Activated CD8-positive, alpha-beta memory T cell treated with anti-CD3 and anti-CD28 coated beads, Interleukin-2, amount 50 U/mL, for 48 hours (primary cell): ENCODE results near the gene FARP2.

ENCODE experiments used
- DNase-seq: peaks from one replicate; pipeline ENCODE4 v3.0.0-alpha.2; 2020

The FARP2 gene

DNA sequence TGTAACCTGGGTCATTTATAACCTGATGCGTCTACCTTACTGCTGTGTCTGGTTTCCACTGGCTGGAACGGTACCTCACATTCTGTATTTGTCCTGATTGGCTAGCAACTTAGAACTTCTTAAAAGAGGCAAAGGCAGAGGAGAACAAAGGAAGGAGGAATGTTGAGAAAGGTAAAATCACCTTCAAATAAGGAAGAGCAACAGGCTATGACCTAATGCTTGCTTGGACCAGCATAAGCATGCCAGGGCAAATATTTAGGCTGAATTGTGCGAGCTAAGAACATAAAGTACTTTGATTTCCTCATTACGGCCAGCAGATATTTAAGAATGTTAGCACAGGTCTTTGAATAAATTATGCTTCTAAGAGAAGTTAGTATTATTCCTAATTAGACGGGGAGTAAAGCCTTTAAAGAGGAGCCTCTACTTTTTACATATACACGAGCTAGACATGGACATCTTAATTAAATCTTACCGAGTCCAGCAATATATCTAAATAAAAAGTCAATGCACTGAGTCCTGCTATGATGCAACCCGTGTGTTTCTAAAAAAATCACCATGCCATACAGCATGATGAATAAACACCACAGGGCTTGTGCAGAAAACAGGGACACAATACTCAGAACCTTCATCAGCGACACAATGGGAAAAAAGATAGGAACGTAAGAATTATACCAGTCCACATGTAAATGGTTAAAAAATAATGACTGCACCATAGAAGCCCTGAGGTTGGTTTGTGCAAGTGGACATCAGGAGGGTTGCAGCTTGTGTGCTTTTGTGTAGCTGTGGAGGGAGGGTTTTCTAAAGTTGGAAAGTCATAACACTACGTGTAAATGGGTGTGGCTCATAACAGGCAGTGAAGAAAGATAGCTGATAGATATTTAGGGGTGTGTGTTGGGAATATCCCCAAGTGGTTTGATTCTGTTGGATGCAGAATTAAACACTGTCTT lies 26.1 kb upstream of the FARP2 start:
- DNase-seq = no peak

- no peak for DNase-seq
Measured at GRCh38 chr2:241330616-241330981, 25.5 kb upstream of the FARP2 start.

GRCh38 chr2:241334813-241335212 lies 21.3 kb upstream of the FARP2 start:
- no peak for DNase-seq

DNA sequence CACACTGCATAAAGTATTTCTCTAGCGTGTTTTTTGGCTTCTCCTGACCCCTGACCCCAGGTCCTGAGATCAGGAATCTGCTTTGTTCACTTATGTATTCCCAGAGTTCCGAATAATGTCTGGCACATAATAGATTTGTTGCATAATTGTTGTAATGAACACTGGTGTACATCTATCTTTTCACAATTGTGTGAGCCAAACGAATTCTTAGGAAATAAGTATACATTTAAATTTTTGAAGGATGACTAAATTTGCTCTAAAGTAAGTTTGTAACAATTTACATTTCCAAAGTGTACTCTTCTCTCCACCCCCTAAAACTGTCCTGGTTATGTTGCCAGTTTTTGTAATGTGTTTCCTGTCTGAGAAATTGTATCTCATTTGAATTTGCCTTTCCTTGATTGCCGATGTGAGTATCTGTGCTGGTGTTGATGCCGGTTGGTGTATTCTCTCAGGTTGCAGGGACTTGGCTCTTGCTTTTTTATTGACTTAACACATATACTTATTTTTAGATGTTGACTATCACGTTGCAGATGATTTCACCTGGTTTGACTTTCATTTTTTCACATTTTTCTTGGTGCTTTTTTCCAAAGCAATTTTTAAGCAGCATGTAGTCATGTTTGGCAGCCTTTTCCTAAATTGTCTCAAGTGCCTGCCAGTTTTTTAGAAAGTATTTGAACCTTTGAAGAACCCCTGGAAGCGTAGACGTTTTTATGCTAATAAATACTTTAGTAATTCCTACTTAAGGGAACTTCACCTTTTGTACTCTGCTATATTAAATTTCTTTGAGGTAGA lies 16.1 kb upstream of the FARP2 start:
- no peak for DNase-seq

DNA sequence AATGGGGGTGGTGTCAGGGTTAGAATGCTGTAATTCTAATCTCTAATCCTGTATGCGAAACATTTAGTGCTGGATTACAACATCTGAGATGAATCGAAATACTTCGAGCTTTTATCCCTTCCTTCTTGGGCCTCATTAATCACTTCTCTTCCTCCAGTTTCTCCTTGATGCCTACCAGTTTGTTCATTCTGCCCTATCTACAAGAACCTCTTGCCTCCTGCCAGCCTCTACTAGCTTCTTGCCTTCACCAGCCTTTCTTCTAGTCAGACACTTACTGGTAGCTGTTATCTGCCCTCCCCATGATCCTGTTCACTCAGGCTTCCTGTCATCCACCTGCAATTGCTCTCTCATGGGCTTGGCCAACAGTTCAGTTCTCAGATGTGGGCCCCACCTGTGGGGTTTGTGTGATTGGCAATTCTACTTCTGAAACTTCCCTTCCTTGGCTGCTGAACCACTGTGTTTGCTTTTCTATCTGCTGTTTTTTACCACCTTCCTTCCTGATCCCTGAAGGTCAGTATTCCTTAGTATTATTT lies 15.4 kb upstream of the FARP2 start:
- DNase-seq = no peak

DNA sequence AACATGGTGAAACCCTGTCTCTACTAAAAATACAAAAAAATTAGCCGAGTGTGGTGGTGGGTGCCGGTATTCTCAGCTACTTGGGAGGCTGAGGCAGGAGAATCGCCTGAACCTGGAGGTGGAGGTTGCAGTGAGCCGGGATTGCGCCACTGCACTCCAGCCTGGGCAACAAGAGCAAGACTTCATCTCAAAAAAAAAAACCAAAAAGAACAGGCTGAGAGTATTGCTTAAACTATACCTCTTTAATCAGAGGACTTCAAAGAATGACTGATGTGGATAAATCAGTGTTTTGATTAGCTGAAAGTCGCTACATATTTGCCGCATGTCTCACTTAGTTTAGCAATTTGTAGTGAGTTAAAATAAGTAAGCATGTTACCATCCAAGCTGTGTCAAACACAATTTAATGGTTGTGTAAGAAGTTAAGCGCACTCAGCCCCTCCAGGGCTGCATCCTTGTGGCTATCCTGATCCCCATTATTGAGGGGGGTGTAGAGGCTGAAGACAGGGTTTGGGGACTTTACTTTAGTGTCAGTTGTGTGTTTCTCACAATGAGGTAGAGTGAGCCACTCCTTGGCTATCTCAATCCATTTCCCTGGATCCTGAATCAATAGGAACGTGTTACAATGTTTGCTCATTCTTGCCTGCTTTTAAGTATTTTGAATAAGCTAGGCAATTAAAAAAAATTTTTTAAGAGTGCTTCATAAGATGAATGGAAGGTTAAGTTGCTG lies 11.0 kb upstream of the FARP2 start:
- no peak for DNase-seq

DNA sequence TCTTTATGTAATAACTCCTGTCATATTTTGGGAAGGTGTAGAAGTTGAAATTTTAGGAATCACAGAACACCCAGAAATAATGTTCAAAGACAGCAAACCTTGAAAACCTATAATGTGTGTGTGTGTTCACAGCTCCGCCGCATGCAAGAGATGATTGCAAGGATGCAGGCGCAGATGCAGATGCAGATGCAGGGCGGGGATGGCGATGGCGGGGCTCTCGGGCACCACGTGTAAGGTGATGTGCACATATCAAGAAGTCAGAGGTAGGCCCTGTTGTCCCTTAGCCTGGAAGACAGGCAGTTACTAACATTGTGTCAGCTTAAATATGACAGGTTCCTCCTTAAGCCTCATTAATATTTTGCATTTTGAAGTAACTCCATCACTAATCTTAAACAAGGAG lies 6.1 kb upstream of the FARP2 start:
- no peak for DNase-seq

DNA sequence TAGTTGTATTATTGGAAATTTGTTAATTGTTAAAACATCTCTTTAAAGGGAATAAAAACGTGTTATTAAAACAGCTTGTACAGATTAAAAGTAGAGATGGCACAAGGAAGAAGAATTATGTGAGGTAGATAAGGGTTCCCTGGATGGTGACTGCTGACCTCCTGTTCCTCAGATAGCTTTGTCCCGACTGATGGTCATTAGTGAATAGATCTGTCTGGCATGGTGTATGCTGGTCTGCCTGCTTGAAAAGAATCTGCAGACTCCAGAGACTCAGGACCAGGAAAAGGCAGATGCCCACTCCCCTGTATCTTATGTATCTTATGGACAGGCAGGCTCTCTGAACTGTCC lies 5.6 kb upstream of the FARP2 start:
- DNase-seq = no peak

- no peak for DNase-seq
Measured at GRCh38 chr2:241350878-241351639, 5.0 kb upstream of the FARP2 start.

- DNase-seq = no peak
Measured at GRCh38 chr2:241351640-241352031, 4.4 kb upstream of the FARP2 start.

GRCh38 chr2:241352227-241352626 lies 3.9 kb upstream of the FARP2 start:
- no peak for DNase-seq

GRCh38 chr2:241354668-241355658 lies 1.1 kb upstream of the FARP2 start:
- DNase-seq = peak; percentile 86

DNA sequence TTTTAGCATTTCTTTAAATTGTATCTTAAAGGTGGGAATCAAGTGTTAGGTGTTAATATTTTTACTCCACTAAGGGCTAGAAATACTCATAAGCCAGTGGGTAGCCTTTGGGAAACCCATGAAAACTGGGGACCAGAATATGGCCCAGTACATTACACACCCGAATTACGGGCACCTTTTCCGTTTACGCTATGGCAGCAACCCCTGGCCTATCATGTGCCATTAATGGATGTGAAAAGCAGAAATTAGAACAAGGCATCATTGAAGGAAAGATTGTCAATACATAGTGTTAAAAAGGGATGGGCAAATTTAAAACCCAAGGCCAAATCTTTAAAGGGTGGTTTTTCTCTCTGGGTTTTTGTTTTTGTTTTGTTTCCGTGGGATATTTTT lies 781 bp downstream of the FARP2 start:
- no peak for DNase-seq

DNA sequence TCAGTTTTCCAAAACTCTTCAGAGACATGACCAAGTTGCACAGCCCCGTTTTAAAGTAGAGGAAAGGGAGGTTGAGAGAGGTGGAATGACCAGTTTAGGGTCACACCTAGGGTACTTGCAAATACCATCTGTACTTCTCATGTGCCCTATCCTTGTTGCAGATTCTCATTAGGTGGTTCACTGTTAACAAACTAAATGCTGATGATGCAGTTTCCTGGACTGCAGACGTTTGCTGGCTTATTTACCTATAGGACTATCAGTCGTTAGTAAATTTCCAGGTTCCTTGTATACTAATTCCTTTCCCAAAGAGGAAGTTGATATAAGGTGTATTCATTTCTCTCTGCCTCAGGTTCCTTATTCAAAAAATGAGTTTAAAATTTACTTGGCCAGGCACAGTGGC lies 1.4 kb downstream of the FARP2 start:
- no peak for DNase-seq

DNA sequence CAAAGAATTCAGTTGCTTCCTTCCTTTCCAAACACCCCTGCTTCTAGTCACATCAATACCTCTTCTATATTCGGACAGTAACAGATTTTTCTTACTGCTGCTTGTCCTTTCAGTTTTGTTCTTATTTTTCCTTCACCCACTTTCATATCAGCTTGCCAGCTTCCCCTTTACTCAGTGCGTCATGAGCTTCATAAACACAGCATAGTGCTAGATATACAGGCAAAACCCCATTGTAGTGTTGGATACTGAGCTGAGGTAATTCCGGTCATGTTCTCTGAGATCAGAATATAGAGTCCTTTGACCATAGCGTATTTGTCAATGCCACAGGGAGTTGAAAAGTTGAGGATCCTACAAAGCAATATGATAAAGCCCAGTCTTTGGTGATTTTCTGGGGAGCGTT lies 2.4 kb downstream of the FARP2 start:
- DNase-seq = no peak

DNA sequence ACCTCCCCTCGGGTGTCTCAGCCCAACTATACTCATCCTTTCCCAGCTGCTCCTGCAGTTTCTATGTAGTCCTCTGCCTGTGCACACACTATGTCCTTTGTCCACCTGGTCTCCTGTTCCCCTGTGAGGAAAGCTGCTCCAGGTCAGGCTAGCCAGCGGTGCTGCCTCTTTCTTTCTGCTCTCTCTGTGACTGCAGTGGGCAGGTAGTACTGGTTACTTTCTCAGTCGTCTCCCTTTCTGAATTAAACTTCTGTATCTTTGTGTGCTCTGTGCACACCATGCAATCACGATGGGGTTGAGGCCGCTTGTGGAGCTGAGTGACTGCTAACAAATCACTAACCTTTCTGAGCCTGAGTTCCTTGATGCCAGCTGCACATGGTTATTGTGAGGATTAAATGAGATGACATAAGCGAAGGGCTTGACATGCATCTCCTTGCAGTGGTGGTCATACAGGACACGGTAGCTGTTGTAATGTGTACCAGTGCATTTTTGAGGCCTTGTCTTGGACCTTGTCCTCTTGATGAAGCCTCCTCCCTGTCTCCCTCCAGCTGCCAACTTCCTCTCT lies 3.5 kb downstream of the FARP2 start:
- DNase-seq = no peak

DNA sequence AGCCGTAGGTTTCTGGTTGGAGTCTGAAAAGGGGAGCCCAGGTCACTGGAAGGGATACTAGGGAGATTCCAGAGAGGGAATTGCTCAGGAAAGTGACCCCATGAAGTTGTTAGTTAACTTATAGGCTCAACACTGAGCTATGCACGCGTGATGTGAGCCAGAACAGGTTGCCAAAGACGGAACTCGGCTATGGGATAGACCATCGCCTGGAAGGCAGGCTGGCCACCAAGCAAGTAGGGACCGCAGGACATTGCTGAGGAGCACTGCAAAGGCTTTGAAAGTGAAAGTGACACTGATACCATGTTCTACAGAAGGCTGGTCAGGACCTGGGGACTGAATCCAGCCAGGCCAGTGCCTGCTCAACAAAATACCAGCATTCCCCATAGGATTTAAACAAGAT lies 7.3 kb downstream of the FARP2 start:
- DNase-seq = no peak

- DNase-seq = no peak
Measured at GRCh38 chr2:241364781-241365180, 8.7 kb downstream of the FARP2 start.

- DNase-seq = no peak
Measured at GRCh38 chr2:241366678-241367077, 10.6 kb downstream of the FARP2 start.

- DNase-seq = no peak
Measured at GRCh38 chr2:241368643-241369042, 12.6 kb downstream of the FARP2 start.
